Activated naive CD4-positive, alpha-beta T cell treated with Interleukin-2 at 50 U/mL for 16 hours (primary cell): ENCODE results near the gene PPP4R3A.
"Not testable (repeated sequence)": the region's sequence is repeated elsewhere in the genome, so short reads cannot be mapped to it uniquely, and the experiment has no call there.

ENCODE experiments used
- DNase-seq: peaks from one replicate; pipeline ENCODE4 v3.0.0-alpha.2; 2020

Gene PPP4R3A

GRCh38 chr14:91501951-91502930 lies 7.9 kb downstream of the PPP4R3A start:
- no peak for DNase-seq

- DNase-seq: no peak
These were observed 8.8 kb downstream of the PPP4R3A start for GRCh38 chr14:91501348-91501747.

DNA sequence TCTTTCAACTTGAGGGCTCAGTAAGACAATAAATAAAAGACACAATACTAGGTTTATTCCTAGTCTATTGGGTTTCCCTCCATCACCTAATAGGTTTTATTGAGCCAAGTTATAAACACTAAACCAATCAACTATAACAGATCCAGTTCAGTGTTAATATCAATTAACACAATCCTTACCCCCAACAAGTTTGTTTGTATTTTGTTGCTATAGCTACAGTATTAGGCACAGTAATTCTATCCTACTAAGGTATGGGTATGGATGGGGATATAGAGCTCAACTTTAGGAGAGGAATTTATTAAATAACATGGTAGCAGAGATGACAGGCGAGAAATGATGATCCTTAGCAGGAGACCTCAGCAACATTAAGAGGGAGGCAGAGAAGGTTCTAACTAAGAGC lies 13.3 kb downstream of the PPP4R3A start:
- DNase-seq: no peak

DNA sequence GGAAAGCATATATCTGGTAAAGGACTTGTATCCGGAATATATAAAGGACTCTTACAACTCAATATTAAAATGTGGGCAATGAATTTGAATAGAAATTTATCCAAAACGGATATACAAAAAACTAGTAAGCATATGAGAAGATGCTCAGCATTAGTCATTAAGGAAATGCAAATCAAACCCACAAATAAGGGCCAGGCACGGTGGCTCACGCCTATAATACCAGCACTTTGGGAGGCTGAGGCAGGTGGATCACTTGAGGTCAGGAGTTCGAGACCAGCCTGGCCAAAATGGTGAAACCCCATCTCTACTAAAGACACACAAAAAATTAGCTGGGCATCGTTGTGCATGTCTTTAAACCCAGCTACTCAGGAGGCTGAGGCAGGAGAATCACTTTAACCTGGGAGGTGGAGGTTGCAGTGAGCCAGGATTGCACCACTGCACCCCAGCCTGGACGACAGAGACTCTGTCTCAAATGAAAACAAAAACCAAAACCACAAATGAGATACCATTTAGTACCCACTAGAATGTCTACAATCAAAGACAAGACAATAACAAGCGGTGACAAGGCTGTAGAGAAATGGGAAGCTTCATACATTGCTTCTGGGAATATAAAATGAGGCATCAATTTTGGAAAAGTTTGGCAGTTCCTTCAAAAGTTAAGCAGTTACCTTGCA lies 15.6 kb downstream of the PPP4R3A start:
- peak; percentile 31 for DNase-seq

- DNase-seq: no peak
These were observed 16.9 kb downstream of the PPP4R3A start for GRCh38 chr14:91493169-91493568.

GRCh38 chr14:91484744-91485143 lies 25.4 kb downstream of the PPP4R3A start:
- DNase-seq: no peak

GRCh38 chr14:91484186-91484585 lies 25.9 kb downstream of the PPP4R3A start:
- no peak for DNase-seq

DNA sequence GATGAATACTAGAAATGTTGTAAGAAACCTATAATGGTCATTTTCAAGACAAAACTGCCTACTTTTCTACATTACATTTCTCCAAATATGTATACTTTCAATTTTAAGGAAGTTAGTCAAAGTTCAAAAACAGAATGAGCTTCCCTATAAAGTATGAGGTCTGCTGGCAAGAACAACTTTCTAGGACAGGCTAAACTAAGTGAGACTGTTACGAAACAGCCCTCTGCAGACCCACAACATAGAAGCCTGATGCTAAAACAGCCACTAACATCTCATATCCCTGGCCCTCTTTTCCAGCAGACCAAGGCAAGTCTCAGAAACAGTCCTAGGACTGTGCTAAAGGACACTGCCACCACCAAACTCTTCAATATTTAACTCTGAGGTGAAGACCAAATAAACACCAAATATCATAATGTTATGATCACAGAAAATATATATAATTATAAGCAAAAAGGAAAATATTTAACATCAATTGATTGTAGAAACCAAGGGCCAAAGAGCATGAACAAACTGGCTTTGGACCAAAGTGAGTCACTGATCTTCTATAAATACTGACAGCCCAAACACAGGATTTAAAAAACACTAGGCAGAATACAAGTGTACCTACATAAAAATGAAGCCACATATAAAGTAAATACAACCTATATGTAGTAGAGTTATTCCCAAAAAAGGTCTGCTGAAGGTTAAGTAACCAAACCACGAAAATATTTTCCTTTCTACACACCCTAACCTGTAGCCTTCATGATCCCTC lies 27.7 kb downstream of the PPP4R3A start:
- DNase-seq: no peak

DNA sequence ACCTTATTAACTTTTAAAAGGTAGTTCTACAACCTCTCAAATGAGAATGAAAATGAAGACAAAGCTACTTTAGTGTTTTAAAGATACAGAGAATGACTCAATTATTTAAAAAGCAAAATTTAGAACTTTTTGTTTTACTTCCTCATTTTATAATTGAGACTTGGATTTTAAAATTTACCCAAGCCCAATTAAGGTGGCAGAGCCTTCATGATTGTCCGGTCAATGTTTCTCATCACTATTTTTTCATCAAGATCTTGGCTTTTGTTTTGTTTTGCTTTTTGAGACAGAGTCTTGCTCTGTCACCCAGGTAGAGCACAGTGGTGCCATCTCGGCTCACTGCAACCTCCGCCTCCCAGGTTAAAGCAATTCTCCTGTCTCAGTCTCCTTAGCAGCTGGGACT lies 32.7 kb downstream of the PPP4R3A start:
- no peak for DNase-seq

DNA sequence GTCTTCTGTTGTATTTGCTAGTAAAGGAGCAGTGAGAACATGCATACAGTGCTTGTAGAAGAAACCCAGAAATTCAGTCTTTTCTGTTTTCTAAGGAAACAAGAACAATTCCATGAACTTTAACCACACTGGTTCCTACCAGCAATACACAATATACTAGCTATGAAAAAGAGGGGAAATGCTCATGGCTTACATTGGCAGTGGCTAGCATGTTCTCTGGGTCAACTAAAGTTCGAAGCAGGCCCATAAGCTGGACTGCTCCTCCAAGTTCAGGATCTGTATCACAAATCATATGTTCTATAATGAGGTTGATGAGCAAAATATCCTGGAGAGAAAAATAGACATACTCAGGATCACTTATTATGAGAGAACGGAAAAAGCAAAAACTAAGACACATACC lies 37.1 kb downstream of the PPP4R3A start:
- DNase-seq: no peak

DNA sequence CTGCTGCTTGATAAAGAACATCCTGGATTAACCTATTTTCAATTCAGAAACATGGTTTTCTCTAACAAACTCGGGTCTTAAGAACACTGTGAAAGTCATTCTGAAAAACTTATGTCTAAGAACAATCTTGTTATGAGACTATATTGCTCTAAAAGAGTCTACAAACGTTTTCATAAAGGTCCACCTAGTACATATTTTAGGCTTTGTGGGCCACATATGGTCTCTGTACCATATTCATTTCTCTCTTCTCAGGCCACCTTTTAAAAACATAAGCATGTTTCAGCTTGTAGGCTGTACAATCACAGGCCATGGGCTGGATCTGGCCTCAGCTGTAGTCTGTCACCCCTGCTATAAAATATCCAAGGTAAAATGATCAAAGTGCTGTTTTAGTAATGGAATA lies 39.9 kb downstream of the PPP4R3A start:
- DNase-seq: no peak

DNA sequence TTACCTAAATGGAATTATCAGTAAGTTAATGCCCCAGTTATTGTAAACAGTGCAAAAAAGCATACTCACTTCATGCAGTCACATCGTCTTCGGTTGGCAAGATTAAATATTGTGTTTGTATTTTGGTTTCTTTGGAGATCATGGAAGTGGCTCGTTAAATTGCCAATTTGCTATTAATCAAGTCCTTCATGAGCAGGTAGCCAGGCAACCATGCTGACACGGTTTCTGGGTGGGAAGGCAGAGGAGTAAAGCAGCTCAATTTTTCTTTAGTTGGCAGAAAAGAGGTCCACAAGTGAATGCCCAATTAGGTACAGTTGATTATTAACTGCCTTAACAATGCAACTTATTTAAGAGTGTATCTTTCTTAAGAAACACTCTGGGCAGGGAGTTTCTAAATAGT lies 43.9 kb downstream of the PPP4R3A start:
- DNase-seq: no peak

DNA sequence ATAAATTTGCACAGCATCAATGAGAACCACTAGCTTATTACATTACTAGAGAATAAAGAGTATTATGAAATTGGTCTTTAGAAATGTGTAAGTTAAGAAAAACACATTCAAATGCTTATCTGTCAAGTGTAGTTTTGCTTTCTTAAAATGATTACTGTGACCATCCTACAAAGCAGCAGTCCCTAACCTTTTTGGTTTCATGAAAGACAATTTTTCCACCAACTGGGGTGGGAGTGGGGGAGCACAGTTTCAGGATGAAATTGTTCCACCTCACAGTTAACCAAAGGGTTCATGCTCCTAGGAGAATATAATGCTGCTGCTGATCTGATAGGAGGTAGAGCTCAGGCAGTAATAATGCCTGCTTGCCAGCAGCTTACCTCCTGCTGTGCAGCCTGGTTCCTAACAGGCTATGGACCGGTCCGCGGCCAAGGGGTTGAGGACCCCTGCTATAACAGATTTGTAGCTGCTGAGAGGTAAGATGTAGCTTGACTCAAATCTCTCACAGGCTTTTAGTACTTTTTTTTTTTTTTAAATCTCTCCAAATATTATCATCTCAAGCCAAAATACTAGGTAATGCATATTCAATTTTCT lies 45.4 kb downstream of the PPP4R3A start:
- peak; percentile 15 for DNase-seq

DNA sequence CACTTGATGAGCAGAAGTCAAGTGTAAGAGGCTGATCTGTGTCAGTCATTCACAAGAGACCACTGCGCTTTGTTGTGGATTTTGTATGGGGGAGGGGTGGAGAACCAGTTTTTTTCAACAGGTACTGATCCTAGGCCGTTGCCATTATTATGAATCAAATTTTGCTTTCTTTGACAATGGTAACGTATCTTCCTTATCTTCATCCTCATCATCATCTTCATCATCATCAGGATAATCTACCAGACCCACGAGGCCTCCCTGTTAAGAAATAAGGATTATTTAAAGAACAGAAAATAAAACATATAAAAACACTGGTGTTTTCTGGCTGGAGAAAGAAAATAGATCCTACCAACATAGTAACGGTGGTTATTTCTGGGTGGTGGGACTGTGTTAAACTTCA lies 51.5 kb downstream of the PPP4R3A start:
- DNase-seq: no peak

DNA sequence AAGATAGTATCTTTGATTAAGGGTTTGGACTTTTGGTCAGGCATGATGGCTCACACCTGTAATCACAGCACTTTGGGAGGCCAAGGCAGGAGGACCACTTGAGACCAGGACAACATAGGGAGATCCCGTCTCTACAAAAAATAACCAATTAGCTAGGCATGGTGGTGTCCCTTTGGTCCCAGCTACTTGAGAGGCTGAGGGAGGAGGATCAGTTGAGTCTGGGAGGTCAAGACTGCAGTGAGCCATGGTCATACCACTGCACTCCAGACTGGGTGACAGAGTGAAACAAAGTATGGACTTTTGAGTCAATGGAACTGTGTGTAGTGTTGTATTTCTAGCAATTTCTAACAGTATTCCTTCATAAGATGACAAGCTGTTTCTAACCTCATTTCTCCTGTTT lies 53.8 kb downstream of the PPP4R3A start:
- DNase-seq: no peak

- DNase-seq: no peak
These were observed 55.5 kb downstream of the PPP4R3A start for GRCh38 chr14:91454580-91454979.

- no peak for DNase-seq
These were observed 56.0 kb downstream of the PPP4R3A start for GRCh38 chr14:91454155-91454554.

- no peak for DNase-seq
These were observed 56.4 kb downstream of the PPP4R3A start for GRCh38 chr14:91453744-91454143.

GRCh38 chr14:91444335-91445020 lies 65.6 kb downstream of the PPP4R3A start:
- DNase-seq: no peak

DNA sequence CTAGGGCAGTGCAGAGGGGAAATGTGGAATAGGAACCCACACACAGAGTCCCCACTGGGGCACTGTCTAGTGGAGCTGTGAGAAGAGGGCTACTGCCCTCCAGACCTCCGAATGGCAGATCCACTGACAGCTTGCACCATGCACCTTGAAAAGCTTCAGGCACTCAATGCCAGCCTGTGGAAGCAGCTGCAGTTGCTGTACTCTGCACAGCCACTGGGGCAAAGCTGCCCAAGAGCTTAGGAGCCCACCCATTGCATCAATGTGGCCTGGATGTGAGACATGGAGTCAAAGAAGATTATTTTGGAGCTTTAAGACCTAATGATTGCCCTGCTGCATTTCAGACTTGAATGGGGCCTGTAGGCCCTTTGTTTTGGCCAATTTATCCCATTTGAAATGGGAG lies 70.8 kb downstream of the PPP4R3A start:
- no peak for DNase-seq

DNA sequence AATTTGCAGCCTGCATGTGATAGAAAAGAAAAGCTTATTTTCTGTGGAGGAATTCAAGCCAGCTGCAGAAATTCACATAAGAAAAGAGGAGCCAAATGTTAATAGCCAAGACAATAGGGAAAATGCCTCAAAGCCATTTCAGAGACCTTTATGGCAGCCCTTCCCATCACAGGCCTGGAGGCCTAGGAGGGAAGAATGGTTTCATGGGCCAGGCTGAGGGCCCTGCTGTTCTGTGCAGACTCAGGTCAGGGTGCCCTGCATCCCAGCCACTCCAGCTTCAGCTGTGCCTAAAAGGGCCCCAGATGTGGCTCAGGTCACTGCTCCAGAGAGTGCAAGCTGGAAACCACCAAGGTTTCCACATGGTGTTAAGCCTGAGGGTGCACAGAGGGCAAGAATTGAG lies 71.3 kb downstream of the PPP4R3A start:
- no peak for DNase-seq

- not testable (repeated sequence) for DNase-seq
These were observed 73.8 kb downstream of the PPP4R3A start for GRCh38 chr14:91436266-91436665.
